PC-9 (cell line): ENCODE results near the gene ABCA2. TPM values are rescaled to one million over a fixed set of nuclear protein-coding genes. Genes with fewer than 3 reads are reported as not detected.
A peak's percentile ranks its signal among the peaks of the same experiment; 100 is the strongest.

ENCODE experiments used
- BruUV-seq: library from RNA; stranded (reverse); fragments of 400-500 nt; replicated peaks from 2 replicates; lab custom pipeline; 2021; lab: Mats Ljungman, UMichigan
- CTCF ChIA-PET: fragments of 300-600 bp; sonication (Branson Sonifier 250); formaldehyde crosslinking; loops from one replicate; lab custom pipeline; 2022; ENCODE audit warnings: antibody characterized with exemption; lab: Charles Lee
- POLR2A ChIA-PET: fragments of 300-600 bp; sonication (Branson Sonifier 250); formaldehyde crosslinking; loops from one replicate; lab custom pipeline; 2022; ENCODE audit warnings: antibody characterized with exemption; ENCODE audit not compliant: unreplicated experiment; lab: Charles Lee
- DNase-seq, 2 experiments: peaks; one replicate each; pipeline versions ENCODE4 v3.0.0 to v3.0.0-alpha.2; 2015 to 2022; ENCODE audit warnings: mixed read lengths in 1 of 2
- H2AFZ ChIP-seq: fragments of 200-600 bp; sonication (generic); 2 replicates; pipeline ENCODE4 v1.8.1; 2017; ENCODE audit warnings: antibody characterized with exemption
- H3F3A ChIP-seq: fragments of 200-600 bp; sonication (generic); 2 replicates; pipeline ENCODE4 v1.8.1; 2017; ENCODE audit warnings: antibody characterized with exemption, mild to moderate bottlenecking, low read depth; ENCODE audit not compliant: insufficient read depth
- H3K27ac ChIP-seq: fragments of 200-600 bp; sonication (generic); 2 replicates; pipeline ENCODE4 v1.6.1; 2016; ENCODE audit warnings: mixed run types
- H3K27me3 ChIP-seq: fragments of 200-600 bp; sonication (generic); 2 replicates; pipeline ENCODE4 v1.6.1; 2016; ENCODE audit warnings: low read depth, mixed run types; ENCODE audit not compliant: insufficient read depth
- H3K36me3 ChIP-seq: fragments of 200-600 bp; sonication (generic); 2 replicates; pipeline ENCODE4 v1.6.1; 2016; ENCODE audit warnings: low read depth, mixed run types
- H3K4me1 ChIP-seq: fragments of 200-600 bp; sonication (generic); replicated peaks from 2 replicates; pipeline ENCODE4 v1.6.1; 2016; ENCODE audit warnings: mixed run types; ENCODE audit not compliant: insufficient read depth
- H3K4me2 ChIP-seq: fragments of 200-600 bp; sonication (generic); 2 replicates; pipeline ENCODE4 v1.6.1; 2017; ENCODE audit warnings: mixed run types
- H3K4me3 ChIP-seq: fragments of 200-600 bp; sonication (generic); 2 replicates; pipeline ENCODE4 v1.6.1; 2016; ENCODE audit warnings: mixed run types
- H3K79me2 ChIP-seq: fragments of 200-600 bp; sonication (generic); 2 replicates; pipeline ENCODE4 v1.6.1; 2017; ENCODE audit warnings: low read depth, mixed run types
- H3K9me2 ChIP-seq: fragments of 200-600 bp; sonication (generic); 2 replicates; pipeline ENCODE4 v1.8.1; 2017; ENCODE audit warnings: mild to moderate bottlenecking; ENCODE audit not compliant: insufficient read depth
- H3K9me3 ChIP-seq: fragments of 200-600 bp; sonication (generic); 2 replicates; pipeline ENCODE4 v1.8.1; 2016; ENCODE audit warnings: low read depth; ENCODE audit not compliant: insufficient read depth
- H4K20me1 ChIP-seq: fragments of 200-600 bp; sonication (generic); 2 replicates; pipeline ENCODE4 v1.8.1; 2017; ENCODE audit not compliant: insufficient read depth
- CTCF ChIP-seq: fragments of 200-600 bp; sonication (generic); conservative IDR thresholded peaks from 2 replicates; pipeline ENCODE4 v1.6.1; 2017; ENCODE audit warnings: mixed run types, antibody characterized with exemption, mild to moderate bottlenecking, moderate library complexity
- EZH2 ChIP-seq: fragments of 200-600 bp; sonication (generic); IDR thresholded peaks from 2 replicates; pipeline ENCODE4 v1.8.0; 2017; ENCODE audit warnings: antibody characterized with exemption, low read depth
- intact Hi-C: fragments of 100-400 bp; cut with micrococcal nuclease; formaldehyde crosslinking; loops from one replicate; pipeline ENCODE4 v1.10.0; 2022; ENCODE audit not compliant: unreplicated experiment
- total RNA-seq: library from RNA; stranded (reverse); gene quantifications from 2 replicates; pipeline ENCODE4 v1.2.3, GENCODE V29; 2021

The ABCA2 gene
- total RNA-seq, 1 experiment from 2014 or later, result 79.2 TPM

GRCh38 chr9:137048655-137049543 is 20.9 kb upstream of the ABCA2 start:
- no TSS peak for BruUV-seq
- H3K4me2 ChIP-seq, result no peak overlapping the region
- peaks cover 6% of the 10 kb centered on the region for H3K27me3 ChIP-seq
- ChIA-PET POLR2A (no interaction called here), CTCF (interaction anchor here (0.6 to 1.0 kb wide), 3 partner anchors 19 to 373 kb away, joined by 3 to 8 read pairs (median 5); no protein-coding TSS in a partner anchor)
- no peak for DNase-seq
- intact Hi-C loops, result loop anchor here (5.0 kb wide), 1 partner anchor 68 kb away; no protein-coding TSS in a partner anchor
- no peak overlapping the region for H3K4me3 ChIP-seq
- H3K79me2 ChIP-seq, result peaks cover 14% of the 10 kb centered on the region
- no peaks in the 10 kb centered on the region for H3K9me3 ChIP-seq
- H3F3A ChIP-seq, result peaks cover 14% of the 10 kb centered on the region; the same call in 1 of the 2 replicates
- H4K20me1 ChIP-seq, result peaks cover 19% of the 10 kb centered on the region
- H2AFZ ChIP-seq, result no peak overlapping the region
- no peaks in the 10 kb centered on the region for H3K36me3 ChIP-seq
- no peak overlapping the region for H3K27ac ChIP-seq
- H3K9me2 ChIP-seq, result no peaks in the 10 kb centered on the region
- TF ChIP-seq CTCF (no peak), EZH2 (no peak)
- peaks cover 12% of the 10 kb centered on the region for H3K4me1 ChIP-seq

- Histone ChIP-seq H3K36me3 (no peaks in the 10 kb centered on the region), H3K27me3 (peaks cover 6% of the 10 kb centered on the region), H4K20me1 (peaks cover 33% of the 10 kb centered on the region), H3K27ac (no peak within 1 kb of the TSS), H3K79me2 (peaks cover 21% of the 10 kb centered on the region), H3K4me3 (peak within 1 kb of the TSS; percentile 92), H3K9me2 (no peaks in the 10 kb centered on the region), H3F3A (peaks cover 14% of the 10 kb centered on the region; the same call in 1 of the 2 replicates), H2AFZ (peak within 1 kb of the TSS; percentile 97), H3K9me3 (no peaks in the 10 kb centered on the region), H3K4me1 (peaks cover 15% of the 10 kb centered on the region), H3K4me2 (peak within 1 kb of the TSS; percentile 99)
- BruUV-seq, result no TSS peak
- TF ChIP-seq CTCF (peak; percentile 87), EZH2 (no peak)
- intact Hi-C loops, result loop anchor here (2.0 to 5.0 kb wide), 2 partner anchors 71 to 181 kb away; partner anchors contain the start of gene RNF224
- ChIA-PET CTCF (interaction anchor here (0.5 to 1.7 kb wide), 11 partner anchors 10 to 295 kb away, joined by 3 to 19 read pairs (median 4); no protein-coding TSS in a partner anchor), POLR2A (interaction anchor here (0.5 to 0.7 kb wide), 3 partner anchors 31 to 459 kb away, joined by 4 to 6 read pairs (median 5); partner anchors contain the start of gene UAP1L1)
- DNase-seq, result peak; percentile 73 to 91
Measured at GRCh38 chr9:137046088-137046787, 18.2 kb upstream of the ABCA2 start, which contains the start of gene NPDC1. NPDC1 (minus strand) TSS chr9:137046177; CDS start chr9:137045989, 188 bp downstream.
